OCI-M2 (cell line): ENCODE data around the gene NR6A1.

Experiments
- DNase-seq: peaks from one replicate; lab custom pipeline; 2025; ENCODE audit not compliant: unreplicated experiment; lab: John Stamatoyannopoulos, UW

The NR6A1 gene

DNA sequence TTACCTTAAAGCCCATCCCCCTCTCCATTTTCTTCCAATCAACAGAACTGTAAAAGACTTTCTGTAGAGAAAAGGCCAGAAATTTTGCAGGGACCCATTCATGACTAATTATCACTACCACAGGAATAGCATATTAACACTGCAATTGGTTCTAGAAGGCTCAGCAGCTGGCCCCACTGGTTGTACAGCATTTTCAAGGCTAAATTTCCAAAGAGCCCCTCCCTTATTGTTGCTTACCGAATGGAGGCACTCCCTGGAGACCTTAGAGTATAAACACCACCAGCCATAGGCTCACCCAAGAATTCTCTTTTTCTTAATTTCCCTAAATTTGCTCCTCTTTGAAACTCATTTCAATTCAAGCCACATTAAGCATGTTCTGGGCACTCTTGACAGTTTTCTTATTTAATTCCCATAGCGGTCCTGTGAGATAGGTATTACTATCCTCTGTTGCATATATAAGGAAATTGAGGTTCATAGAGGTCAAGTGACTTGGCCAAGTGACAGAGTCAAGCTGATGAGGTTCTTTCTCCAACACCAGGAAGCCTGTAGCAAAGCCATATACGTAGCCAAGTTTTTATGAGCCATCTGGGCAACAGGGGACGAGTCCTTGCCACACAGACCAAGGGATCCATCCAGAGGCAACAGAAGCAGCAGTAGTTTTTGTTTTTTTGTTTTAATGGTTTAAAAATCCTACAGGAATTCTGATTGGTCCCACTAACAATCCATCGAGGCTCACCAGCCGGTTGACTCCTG is 180.0 kb downstream of the NR6A1 start:
- DNase-seq: no peak

DNA sequence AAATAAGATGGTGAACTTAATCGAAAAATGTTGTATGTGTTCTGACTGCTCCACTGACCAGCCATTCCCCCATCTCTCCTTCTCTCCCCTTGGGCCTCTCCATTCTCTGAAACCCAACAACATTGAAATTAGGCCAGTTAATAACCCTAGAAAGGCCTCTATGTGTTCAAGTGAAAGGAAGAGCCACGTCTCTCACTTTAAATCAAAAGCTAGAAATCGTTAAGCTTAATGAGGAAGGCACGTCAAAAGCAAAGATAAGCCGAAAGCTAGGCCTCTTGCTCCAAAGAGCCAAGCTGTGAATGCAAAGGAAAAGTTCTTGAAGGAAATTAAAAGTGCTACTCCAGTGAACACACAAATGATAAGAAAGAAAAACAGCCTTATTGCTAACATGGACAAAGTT is 186.5 kb downstream of the NR6A1 start:
- DNase-seq: no peak

DNA sequence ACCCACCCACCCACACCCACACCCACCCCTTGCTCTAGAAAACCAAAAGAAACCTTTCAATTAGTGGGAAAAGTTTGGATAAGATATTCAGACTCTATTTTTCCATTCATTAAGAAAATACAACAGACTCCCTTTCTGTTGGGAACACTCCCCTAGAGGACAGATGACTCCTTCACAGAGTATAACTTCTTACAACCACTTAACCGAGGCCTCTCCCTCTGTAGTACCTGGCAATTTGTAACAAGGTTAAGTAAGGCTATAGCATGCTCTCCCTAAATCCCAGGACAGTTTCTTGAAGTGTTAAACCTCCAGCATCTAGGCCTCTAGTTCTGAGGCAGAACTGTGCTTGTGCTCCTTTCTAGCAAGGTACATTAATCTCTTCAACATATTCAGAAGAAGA is 188.0 kb downstream of the NR6A1 start:
- DNase-seq: no peak

GRCh38 chr9:124580186-124580585 is 190.9 kb downstream of the NR6A1 start:
- no peak for DNase-seq

- no peak for DNase-seq
Observed at GRCh38 chr9:124576751-124577150, 194.4 kb downstream of the NR6A1 start.

- DNase-seq: no peak
Observed at GRCh38 chr9:124574534-124575375, 196.4 kb downstream of the NR6A1 start.

DNA sequence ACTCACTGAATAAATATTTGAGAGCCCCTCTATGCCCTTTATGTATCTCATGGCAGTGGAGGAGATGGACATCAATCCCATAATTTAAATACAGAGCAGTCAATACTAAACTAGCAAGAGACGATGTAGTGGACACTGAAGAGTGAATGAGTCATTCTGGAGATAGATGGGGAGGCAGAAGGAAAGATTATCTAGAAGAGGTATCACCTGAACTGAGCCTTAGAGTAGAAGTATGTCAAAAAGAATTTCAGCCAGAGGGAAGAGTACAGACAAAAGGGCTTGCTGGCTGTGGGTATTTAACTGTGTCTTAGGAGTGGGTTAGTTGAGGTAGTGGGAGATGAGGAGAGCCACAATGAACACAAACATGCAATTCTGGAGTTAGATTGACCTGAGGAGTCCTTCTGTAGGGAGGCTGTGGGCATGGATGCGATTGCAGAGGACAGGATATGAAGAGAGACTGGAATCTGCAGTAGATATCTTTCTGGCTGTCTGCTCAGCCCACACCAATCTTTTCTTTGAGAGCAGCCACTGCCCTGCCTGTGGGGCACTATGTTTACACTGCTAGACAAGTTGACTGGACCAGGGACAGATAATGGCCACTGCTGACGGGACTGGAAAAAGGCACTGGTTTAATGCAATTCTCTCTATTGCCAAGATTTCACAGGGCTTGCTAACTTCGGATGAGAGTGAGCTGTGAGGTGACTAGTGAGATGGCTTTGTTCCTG is 200.0 kb downstream of the NR6A1 start:
- no peak for DNase-seq

DNA sequence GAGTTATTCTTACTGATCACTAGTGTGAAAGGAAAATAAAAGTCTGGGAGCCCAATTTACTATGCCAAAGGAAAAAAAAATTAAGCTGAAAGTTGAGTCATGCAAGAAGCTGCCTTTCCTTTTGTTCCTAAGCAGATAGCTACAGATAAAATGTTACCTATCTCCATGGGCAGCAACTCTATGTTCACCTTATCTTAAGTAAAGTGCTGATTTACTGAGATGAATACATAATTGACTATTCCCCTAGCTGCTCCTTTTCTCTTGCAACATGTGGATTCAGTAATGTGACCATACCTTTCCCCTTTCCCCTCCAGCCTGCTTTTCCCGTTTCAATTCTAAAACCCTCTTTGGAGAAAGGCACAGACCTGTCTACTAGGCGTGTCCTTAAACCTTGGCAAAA is 201.2 kb downstream of the NR6A1 start:
- no peak for DNase-seq

DNA sequence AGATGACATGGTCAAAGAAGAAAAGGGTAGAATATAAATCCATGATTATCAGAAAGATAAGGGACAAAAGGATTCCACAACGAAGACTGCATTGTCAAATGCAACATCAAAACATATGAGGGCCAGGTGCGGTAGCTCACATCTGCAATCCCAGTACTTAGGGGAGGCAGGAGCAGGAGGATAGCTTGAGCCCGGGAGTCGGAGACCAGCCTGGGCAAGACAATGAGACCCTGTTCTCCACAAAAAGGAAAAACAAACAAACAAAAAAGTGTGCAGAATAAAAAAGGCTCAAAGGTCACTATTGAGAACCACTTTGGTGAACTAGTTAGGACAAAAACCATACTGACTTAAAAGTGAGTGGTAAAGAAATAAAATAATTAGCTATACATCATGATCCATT is 203.7 kb downstream of the NR6A1 start:
- DNase-seq: no peak

DNA sequence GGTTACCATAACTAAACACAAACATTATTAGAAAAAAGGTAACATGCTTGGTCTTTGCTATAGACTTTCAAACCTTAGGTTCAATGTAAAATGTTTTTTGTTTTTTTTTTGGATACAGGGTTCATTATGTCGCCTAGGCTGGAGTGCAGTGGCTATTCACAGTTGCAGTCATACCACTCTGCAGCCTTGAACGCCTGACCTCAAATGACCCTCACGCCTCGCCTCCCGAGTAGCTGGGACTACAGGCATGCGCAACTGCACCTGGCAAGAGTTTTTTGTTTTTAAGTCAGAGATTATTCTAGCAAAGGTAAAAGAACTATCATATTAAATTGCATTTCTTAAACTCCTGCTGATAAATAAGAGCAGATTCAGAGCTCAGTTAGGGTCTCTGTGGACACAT is 208.8 kb downstream of the NR6A1 start:
- DNase-seq: no peak

- no peak for DNase-seq
Observed at GRCh38 chr9:124559871-124560270, 211.2 kb downstream of the NR6A1 start.

GRCh38 chr9:124558777-124559470 is 212.2 kb downstream of the NR6A1 start:
- DNase-seq: no peak

- DNase-seq: no peak
Observed at GRCh38 chr9:124557895-124558294, 213.2 kb downstream of the NR6A1 start.

DNA sequence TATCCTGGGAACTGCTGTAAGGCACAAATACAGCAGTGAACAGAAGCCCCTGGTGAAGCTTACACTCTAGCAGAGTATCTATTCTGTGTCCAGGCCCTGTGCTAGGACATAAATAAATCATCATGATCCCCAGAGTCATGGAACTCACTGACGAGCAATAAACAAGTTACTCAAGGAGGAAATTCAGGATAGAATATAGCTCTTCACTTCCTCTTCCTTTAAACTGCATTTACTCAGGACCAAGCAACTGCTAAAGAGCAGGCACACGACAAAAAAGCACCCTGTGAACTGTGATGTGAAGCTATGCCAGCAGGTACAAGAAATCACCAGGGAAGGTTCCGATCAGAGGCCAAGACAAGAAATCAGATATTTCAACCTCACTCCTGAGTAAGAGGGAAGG is 216.1 kb downstream of the NR6A1 start:
- no peak for DNase-seq

DNA sequence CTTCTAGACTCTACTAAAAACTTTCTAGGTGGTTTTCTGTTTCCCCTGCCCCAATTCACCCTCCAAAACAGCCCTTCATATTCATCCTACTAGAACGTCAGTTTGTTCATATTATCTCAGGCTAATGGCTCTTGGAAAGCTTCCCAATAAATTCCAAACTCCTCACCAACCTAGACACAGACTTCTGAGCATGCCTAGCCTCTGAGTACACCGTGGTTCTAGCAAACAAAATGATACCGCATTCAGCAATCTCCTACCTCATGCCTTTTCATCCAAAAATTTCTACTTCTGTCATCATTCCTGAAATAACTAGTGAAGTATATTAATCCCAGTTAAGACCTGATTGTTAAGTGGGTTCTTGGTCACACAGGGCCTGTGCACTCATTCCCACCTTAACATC is 217.4 kb downstream of the NR6A1 start:
- no peak for DNase-seq

DNA sequence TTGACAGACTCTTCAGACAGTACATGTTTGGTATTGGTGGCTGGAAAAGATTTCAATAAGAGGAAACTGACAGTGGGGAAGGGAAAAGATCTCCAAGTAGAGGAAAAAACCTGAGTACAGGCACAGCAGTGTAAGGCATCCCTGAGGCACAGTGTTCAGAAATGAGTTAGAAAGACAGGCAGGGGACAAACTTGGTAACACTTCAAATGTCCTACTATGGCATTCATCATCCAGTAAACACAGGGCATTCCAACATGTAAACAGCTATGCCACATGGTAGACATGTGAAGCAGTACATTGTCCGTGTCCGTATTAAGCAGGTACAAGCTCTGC is 218.9 kb downstream of the NR6A1 start:
- DNase-seq: no peak

DNA sequence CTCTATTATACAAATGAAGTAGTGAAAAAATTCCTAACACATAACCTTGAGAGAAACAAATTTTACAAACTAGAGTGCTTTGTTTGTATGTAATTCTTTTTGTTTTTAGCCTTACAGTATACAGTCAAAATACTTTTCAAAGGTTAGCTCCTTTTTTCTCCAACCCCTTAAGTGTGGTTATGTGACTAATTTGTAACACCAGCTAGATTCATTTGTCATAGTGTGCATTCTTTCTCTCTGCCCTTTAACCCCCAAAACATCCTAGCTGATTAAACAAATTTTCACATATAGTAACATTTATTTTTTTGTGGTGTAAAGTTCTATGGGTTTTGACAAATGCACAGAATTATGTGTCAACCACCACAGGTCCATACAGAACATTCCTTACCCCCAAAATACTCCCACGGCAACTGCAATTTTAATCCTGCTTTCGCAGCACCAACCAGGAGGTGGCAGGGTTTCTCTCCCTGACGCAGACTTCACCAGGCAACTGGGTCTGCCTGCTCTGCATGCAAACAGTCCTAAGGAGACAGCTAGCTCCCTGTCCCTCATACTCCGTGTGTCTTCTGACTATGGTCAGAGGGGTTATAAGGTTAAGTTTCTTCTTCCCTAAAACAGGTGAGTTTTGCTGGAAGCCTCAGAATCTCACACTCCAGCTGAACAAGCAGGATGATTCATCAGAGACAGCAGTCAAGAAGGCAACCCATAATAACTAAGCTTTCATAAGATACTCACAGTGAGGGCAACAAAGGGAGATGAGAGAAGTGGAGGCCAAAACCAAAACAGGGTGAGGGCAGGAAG is 219.4 kb downstream of the NR6A1 start:
- peak; percentile 9 for DNase-seq

DNA sequence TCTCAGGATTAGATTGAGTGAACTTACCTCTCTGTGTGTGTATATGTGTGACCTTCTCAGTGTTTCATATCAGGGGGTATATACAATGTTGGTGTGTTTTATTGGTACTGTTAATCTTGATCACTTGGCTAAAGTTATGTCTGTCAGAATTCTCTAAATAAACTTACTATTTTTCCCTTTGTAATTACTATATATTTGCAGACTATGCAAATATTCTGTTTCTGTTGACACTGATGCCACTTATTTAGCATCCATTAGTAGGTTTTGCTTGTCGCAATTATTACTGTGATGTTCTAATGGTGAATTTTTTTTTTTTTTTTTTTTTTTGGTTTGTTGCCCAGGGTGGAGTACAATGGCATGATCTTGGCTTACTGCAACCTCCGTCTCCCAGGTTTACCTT is 221.0 kb downstream of the NR6A1 start:
- no peak for DNase-seq

GRCh38 chr9:124549016-124549415 is 222.1 kb downstream of the NR6A1 start:
- no peak for DNase-seq

DNA sequence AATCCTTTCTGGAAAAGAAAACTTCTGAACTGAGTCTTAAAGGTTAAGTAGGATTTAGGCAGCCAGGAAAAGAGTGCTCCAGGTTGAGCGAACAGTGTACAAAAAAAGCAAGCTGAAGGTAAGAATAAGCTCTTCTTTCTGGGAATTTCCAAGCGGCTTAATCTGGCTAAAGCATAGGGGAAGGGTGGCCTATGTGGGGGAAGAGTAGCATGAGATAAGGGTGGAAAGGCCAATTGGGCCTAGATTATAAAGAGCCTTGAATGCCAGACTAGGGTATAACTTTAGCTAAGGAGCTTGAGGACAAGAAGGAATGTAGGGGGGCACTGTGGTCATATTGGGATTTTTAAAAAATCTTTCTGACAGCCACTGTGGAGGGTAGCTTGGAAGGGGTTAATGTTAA is 226.6 kb downstream of the NR6A1 start:
- no peak for DNase-seq

- DNase-seq: no peak
Observed at GRCh38 chr9:124541824-124542223, 229.3 kb downstream of the NR6A1 start.
